Thoracic aorta (tissue), 2 donors: ENCODE results near the gene ANXA6. TPM values are rescaled to one million over a fixed set of nuclear protein-coding genes. Genes with fewer than 3 reads are reported as not detected.

Experiments used
- ATAC-seq: fragments of 150-250 bp; one replicate; pipeline ENCODE4 v1.8.0; 2017; ENCODE audit warnings: low read depth; ENCODE audit not compliant: insufficient number of reproducible peaks, low FRiP score
- DNase-seq: peaks from one replicate; pipeline ENCODE4 v3.0.0-alpha.2; 2020; ENCODE audit warnings: low spot score
- H3K27ac ChIP-seq, 2 donors: fragments of 200-600 bp; sonication (generic); 1 replicate in 1 of 2; 2 replicates in 1 of 2; pipeline ENCODE4 v1.5.1; 2016; ENCODE audit warnings: mild to moderate bottlenecking in 2 of 2, moderate library complexity in 2 of 2
- H3K27me3 ChIP-seq: fragments of 200-600 bp; sonication (generic); replicated peaks from 2 replicates; pipeline ENCODE4 v1.6.0; 2016; ENCODE audit warnings: mild to moderate bottlenecking; ENCODE audit not compliant: insufficient read depth
- H3K36me3 ChIP-seq: fragments of 200-600 bp; sonication (generic); one replicate; pipeline ENCODE4 v1.5.1; 2016
- H3K4me1 ChIP-seq, 2 donors: fragments of 200-600 bp; sonication (generic); 1 replicate in 1 of 2; 2 replicates in 1 of 2; pipeline versions ENCODE4 v1.5.1 to v1.6.0; 2016; ENCODE audit warnings: low read depth in 2 of 2, mild to moderate bottlenecking in 1 of 2; ENCODE audit not compliant: control insufficient read depth in 1 of 2
- H3K4me3 ChIP-seq: fragments of 200-600 bp; sonication (generic); 2 replicates; pipeline ENCODE4 v1.5.1; 2016; ENCODE audit warnings: mild to moderate bottlenecking
- H3K9me3 ChIP-seq: fragments of 200-600 bp; sonication (generic); 2 replicates; pipeline ENCODE4 v1.5.1; 2016
- total RNA-seq, 2 donors: library from RNA; depleted of rRNA; stranded (reverse); fragments of >200 nt; gene quantifications; one replicate each; pipeline versions ENCODE4 v1.1.0 to v1.2.3, GENCODE V29; 2016
- TF ChIP-seq, protein P1 (sequence below): fragments of 200-600 bp; sonication (generic); IDR thresholded peaks from one replicate; pipeline ENCODE4 v1.5.1; 2019; ENCODE audit warnings: antibody characterized with exemption

Gene ANXA6
- total RNA-seq, 2 donors from 2014 or later, result 207 to 349 TPM

DNA sequence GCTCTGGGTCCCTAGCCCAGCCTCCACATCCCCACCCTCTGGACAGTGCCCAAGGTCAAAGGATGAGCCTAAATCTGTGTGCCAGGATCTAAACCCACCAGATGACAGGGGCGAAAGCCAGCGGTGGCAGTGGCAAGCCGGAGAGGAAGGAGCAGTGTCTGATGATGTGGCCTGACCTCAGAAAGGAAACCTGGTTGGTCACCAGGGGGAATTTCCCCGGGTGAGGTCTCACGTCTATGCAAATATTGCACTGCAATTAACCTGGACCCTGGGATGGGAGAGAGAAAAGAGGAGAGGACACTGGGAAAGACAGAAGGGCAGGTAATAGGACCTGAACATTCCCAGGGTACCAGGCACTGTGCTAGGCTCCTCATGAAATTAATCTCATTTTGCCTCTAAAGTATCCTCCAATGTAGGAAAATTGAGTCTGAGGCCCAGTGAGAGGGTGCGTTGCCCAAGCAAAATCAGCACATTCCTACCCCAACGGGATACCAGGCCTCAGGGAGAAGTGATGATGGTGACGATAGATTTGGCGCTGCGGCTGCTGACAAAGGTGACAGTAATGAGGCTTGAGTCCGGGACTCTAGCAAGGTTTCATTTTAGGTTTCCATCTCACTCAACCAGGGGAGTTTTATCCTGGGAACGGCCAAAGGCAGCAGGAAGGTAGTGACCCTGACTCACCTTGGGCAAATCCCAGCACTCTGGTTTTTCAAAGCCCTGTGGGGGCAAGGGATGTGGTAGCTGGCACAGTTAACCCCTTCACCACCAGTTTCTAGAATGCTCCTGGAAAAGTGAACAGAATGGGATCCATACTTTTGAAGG, 63.3 kb downstream of the ANXA6 start:
- TF ChIP-seq, protein P1, sequence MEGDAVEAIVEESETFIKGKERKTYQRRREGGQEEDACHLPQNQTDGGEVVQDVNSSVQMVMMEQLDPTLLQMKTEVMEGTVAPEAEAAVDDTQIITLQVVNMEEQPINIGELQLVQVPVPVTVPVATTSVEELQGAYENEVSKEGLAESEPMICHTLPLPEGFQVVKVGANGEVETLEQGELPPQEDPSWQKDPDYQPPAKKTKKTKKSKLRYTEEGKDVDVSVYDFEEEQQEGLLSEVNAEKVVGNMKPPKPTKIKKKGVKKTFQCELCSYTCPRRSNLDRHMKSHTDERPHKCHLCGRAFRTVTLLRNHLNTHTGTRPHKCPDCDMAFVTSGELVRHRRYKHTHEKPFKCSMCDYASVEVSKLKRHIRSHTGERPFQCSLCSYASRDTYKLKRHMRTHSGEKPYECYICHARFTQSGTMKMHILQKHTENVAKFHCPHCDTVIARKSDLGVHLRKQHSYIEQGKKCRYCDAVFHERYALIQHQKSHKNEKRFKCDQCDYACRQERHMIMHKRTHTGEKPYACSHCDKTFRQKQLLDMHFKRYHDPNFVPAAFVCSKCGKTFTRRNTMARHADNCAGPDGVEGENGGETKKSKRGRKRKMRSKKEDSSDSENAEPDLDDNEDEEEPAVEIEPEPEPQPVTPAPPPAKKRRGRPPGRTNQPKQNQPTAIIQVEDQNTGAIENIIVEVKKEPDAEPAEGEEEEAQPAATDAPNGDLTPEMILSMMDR, result no peak
- ATAC-seq, result no peak
- H3K4me1 ChIP-seq, result peaks cover 28 to 41% of the 10 kb centered on the region in 2 donors

DNA sequence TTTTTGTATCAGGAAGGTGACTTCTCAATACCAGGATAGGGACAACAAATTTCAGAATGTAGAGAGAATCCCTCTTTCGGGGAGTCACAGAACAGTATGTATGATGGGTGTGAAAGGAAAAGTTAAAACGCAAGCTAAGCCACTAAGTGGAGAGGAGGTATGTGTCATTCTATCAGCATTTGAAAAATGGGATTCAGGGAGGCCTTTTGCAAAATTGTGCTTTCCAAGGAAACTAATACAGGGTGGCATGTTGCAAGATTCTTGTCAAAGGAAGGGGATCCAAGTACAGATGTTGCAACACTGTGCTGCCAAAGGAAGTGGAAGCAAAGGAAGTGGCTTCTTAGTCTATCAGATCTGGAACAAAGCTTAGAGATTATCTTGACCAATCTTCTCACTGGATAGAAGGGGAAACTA, 64.1 kb downstream of the ANXA6 start:
- Histone ChIP-seq H3K9me3 (no peaks in the 10 kb centered on the region), H3K36me3 (no peaks in the 10 kb centered on the region), H3K4me3 (no peak overlapping the region), H3K27ac (peak overlapping the region; percentile 60 to 68), H3K4me1 (peaks cover 28 to 41% of the 10 kb centered on the region in 2 donors), H3K27me3 (no peaks in the 10 kb centered on the region)
- TF ChIP-seq, protein P1, result no peak
- ATAC-seq (peak; percentile 59), DNase-seq (no peak)

More for the DNA sequence above, 63.3 kb downstream of the ANXA6 start:
- Histone ChIP-seq H3K4me3 (peak overlapping the region; percentile 18), H3K27me3 (no peaks in the 10 kb centered on the region), H3K27ac (peak overlapping the region; percentile 60 to 68), H3K36me3 (no peaks in the 10 kb centered on the region), H3K9me3 (no peaks in the 10 kb centered on the region)
- DNase-seq, result no peak

DNA sequence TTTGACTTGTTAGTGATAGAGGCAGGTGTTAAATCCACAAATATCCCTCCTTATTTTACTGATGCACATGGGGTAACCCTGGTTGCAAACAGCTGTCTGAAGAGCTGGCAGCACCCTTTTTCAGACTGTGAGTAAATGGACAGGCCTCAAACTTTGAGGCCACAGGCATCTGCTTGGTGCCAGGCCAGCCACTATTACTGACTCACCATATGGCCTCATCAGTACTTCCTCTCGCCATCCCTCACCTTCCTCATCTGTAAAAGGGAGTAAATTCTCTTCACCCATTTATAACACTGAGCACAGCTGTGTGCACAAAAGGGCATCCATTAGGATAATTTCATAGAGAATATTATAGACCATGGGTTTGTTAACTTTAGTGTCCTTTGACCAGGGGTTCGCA, 64.8 kb downstream of the ANXA6 start:
- DNase-seq, result no peak

DNA sequence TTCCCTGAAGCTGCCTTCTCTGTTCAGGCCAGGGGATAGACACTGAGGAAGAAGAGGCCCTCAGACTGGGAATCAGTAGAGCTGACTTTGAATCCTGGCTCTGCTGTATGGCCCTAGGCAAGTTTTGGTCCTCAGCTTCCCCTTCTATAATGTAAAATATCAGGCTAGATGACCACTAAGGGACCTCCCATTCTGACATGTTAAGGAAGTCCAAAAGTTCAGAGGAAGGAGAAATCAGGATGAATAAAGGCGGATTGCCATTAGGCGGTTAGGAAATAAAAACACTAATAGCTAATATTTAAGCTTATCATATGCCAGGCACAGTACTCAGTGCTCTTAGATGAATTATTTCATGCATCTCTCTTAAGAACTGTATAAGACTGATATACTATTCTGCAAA, 67.9 kb downstream of the ANXA6 start:
- Histone ChIP-seq H3K27ac (no peak overlapping the region), H3K4me1 (peaks cover 39 to 47% of the 10 kb centered on the region in 2 donors), H3K36me3 (no peaks in the 10 kb centered on the region), H3K27me3 (no peaks in the 10 kb centered on the region), H3K9me3 (no peaks in the 10 kb centered on the region), H3K4me3 (no peak overlapping the region)
- ATAC-seq (no peak), DNase-seq (no peak)
- TF ChIP-seq, protein P1, result no peak

More for the DNA sequence above, 64.8 kb downstream of the ANXA6 start:
- ATAC-seq, result no peak
- Histone ChIP-seq H3K27ac (no peak overlapping the region), H3K4me3 (no peak overlapping the region), H3K27me3 (no peaks in the 10 kb centered on the region), H3K4me1 (peaks cover 28 to 41% of the 10 kb centered on the region in 2 donors), H3K36me3 (no peaks in the 10 kb centered on the region), H3K9me3 (no peaks in the 10 kb centered on the region)
- TF ChIP-seq, protein P1, result no peak

DNA sequence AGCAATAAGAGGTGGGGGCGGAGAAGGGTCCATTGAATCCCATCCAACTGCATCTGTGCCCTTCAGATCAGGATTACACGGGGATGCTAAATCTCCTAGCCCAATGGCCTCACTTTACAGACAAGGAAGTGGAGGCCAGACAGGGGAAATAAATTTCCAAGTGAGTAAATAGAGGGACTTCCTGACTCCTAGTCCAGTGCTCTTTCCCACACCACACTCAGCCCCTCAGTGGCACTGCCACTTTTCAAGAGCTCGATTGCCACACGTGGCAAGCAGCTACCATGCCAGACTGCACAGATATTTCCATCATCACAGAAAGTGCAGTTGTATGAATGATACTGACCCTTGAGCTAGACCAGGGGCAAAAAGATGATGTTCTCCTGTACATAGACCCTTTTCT, 68.6 kb downstream of the ANXA6 start:
- Histone ChIP-seq H3K27ac (no peak overlapping the region), H3K4me1 (peaks cover 32 to 40% of the 10 kb centered on the region in 2 donors), H3K27me3 (no peaks in the 10 kb centered on the region), H3K4me3 (no peak overlapping the region), H3K36me3 (no peaks in the 10 kb centered on the region), H3K9me3 (no peaks in the 10 kb centered on the region)
- TF ChIP-seq, protein P1, result no peak
- DNase-seq (no peak), ATAC-seq (no peak)
